Endothelial cell of coronary artery (primary cell): Measurements from ENCODE around the gene RBFOX2. TPM values are rescaled to one million over a fixed set of nuclear protein-coding genes. Genes with fewer than 3 reads are reported as not detected.

Experiments
- total RNA-seq: library from RNA; depleted of rRNA; stranded (reverse); fragments of >200 nt; gene quantifications from 2 replicates; pipeline ENCODE4 v1.2.3, GENCODE V29; 2014

Gene RBFOX2, protein sequence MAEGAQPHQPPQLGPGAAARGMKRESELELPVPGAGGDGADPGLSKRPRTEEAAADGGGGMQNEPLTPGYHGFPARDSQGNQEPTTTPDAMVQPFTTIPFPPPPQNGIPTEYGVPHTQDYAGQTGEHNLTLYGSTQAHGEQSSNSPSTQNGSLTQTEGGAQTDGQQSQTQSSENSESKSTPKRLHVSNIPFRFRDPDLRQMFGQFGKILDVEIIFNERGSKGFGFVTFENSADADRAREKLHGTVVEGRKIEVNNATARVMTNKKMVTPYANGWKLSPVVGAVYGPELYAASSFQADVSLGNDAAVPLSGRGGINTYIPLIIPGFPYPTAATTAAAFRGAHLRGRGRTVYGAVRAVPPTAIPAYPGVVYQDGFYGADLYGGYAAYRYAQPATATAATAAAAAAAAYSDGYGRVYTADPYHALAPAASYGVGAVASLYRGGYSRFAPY
- 128 and 132 TPM in 2 replicates for total RNA-seq

DNA sequence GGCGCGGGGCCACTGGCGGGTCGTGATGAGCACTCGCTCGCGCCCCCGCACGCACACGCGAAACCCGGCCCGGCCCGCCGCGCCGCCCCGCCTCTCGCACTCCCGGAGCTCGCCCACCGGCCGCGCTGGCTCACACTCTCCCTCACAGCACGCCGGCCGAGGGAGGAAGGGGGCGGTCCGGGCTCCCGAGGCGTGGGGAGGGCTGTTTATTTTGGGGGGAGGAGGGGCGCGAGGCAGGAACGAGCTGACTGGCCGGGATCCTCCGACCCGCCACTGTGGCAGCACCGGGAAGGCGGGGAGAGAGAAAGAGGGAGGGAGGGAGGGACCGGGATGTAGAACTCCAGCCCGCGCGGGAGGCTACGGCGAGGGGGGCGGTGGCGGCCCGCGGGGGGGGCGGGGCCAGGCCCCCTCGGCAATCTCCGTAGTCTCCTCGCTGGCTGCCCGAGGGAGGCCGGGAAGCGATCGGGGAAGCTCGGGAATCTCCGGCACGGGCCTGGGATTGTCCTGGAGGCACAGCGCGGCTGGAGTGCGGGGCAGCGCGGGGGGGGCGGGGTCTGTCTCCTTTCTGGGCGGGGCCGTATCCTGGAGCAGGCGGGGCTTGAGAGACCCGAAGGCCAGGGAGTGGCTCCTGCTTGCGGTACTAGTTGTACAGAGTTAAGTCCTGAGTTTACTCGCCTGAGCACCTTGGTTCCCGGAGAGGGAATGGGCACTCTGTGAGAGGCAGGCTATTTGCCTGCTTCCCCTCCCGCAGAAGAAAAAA lies at the start of gene RBFOX2:
Gene RBFOX2, minus strand, starts transcription at position 179 of the 760 bp plus-strand sequence. CDS start 399 bp downstream, outside the sequence.

DNA sequence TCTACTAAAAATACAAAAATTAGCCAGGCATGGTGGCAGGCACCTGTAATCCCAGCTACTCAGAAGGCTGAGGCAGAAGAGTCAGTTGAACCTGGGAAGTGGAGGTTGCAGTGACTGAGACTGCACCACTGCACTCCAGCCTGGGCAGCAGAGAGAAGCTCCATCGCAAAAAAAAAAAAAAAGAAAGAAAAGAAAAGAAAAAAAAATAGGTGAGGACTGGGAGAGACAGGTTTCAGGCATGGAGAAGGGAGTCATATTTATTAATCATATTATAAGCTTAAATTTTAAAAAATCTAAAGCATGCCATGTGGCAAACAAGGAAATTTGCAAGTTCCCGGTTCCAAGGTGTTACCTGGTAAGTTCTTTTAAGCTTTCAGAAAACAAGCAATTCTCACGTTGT lies 311.1 kb downstream of the RBFOX2 start, which contains the start of gene APOL5:
Gene APOL5, plus strand, starts transcription at position 301 of the 400 bp plus-strand sequence. Its CDS starts 0 bp downstream, at position 301.

Other genes with a start within 250 kb of the RBFOX2 start
- 31.8 and 54.5 TPM in 2 replicates for gene APOL3, start 131.9 kb upstream of the RBFOX2 start, total RNA-seq
- 1.8 and 4.8 TPM in 2 replicates for gene APOL4, start 173.0 kb upstream of the RBFOX2 start, total RNA-seq
- gene APOL2, start 210.7 kb upstream of the RBFOX2 start, total RNA-seq = 45.3 and 46.3 TPM in 2 replicates
- gene APOL1, start 224.3 kb upstream of the RBFOX2 start, total RNA-seq = 12.7 and 38.8 TPM in 2 replicates